ENCODE results near the gene RENBP. TPM values are rescaled to one million over a fixed set of nuclear protein-coding genes. Genes with fewer than 3 reads are reported as not detected.

RENBP gene
- total RNA-seq, 6 experiments from 2014 or later = 2.2 to 9.1 (median 5.2) TPM

GRCh38 chrX:153909980-153910360 is 34.5 kb downstream of the RENBP start:
- no peaks in the 10 kb centered on the region for H3K4me1 ChIP-seq
- no peak for ATAC-seq
- WGBS (ENCODE audit: insufficient coverage, low coverage, low lambda C conversion rate, missing lambda C conversion rate) = 95% methylated on average over 7 of the region's 25 CpGs
- intact Hi-C loops (cut with DNase I) = no loop called here
- DNase-seq = no peak
- no peak overlapping the region for H3K27ac ChIP-seq
- TF ChIP-seq POLR2A (IDR thresholded peaks at IDR 0.05) (no peak), CTCF (IDR thresholded peaks at IDR 0.05) (no peak)
- no peaks in the 10 kb centered on the region for H3K27me3 ChIP-seq
- H3K36me3 ChIP-seq = no peaks in the 10 kb centered on the region
- no peaks in the 10 kb centered on the region for H3K9me3 ChIP-seq
- no peak overlapping the region for H3K4me3 ChIP-seq

GRCh38 chrX:153909024-153909979 is 35.1 kb downstream of the RENBP start:
- TF ChIP-seq POLR2A (IDR thresholded peaks at IDR 0.05) (no peak), CTCF (IDR thresholded peaks at IDR 0.05) (no peak)
- intact Hi-C loops (cut with DNase I) = no loop called here
- no peak for DNase-seq
- Histone ChIP-seq H3K36me3 (no peaks in the 10 kb centered on the region), H3K27ac (no peak overlapping the region), H3K4me3 (no peak overlapping the region), H3K27me3 (no peaks in the 10 kb centered on the region), H3K4me1 (no peaks in the 10 kb centered on the region), H3K9me3 (no peaks in the 10 kb centered on the region)
- no peak for ATAC-seq
- 59% methylated on average over 3 of the region's 37 CpGs for WGBS (ENCODE audit: insufficient coverage, low coverage, low lambda C conversion rate, missing lambda C conversion rate)

- no peaks in the 10 kb centered on the region for H3K4me1 ChIP-seq
- no peak for DNase-seq
- TF ChIP-seq CTCF (IDR thresholded peaks at IDR 0.05) = no peak
- TF ChIP-seq POLR2A (IDR thresholded peaks at IDR 0.05) = no peak
- H3K27me3 ChIP-seq = no peaks in the 10 kb centered on the region
- H3K9me3 ChIP-seq = no peaks in the 10 kb centered on the region
- WGBS (ENCODE audit: insufficient coverage, low coverage, low lambda C conversion rate, missing lambda C conversion rate) = 74% methylated on average over 8 of the region's 23 CpGs
- H3K36me3 ChIP-seq = no peaks in the 10 kb centered on the region
- no peak overlapping the region for H3K4me3 ChIP-seq
- intact Hi-C loops (cut with DNase I) = no loop called here
- H3K27ac ChIP-seq = no peak overlapping the region
- ATAC-seq = no peak
Measured at GRCh38 chrX:153908219-153908860, 36.1 kb downstream of the RENBP start.

- H3K27me3 ChIP-seq = no peaks in the 10 kb centered on the region
- TF ChIP-seq POLR2A (IDR thresholded peaks at IDR 0.05) = no peak
- no peak for TF ChIP-seq CTCF (IDR thresholded peaks at IDR 0.05)
- DNase-seq (no peak), ATAC-seq (no peak)
- no peak overlapping the region for H3K4me3 ChIP-seq
- no peaks in the 10 kb centered on the region for H3K4me1 ChIP-seq
- H3K36me3 ChIP-seq = no peaks in the 10 kb centered on the region
- WGBS (ENCODE audit: insufficient coverage, low coverage, low lambda C conversion rate, missing lambda C conversion rate) = no CpG with 5 or more reads among the region's 12 CpGs
- no peaks in the 10 kb centered on the region for H3K9me3 ChIP-seq
- no peak overlapping the region for H3K27ac ChIP-seq
- intact Hi-C loops (cut with DNase I) = no loop called here
Measured at GRCh38 chrX:153907456-153907855, 37.0 kb downstream of the RENBP start.
